Ascending aorta (tissue), 2 donors: ENCODE results near the gene ARHGAP45. TPM values are rescaled to one million over a fixed set of nuclear protein-coding genes. Genes with fewer than 3 reads are reported as not detected.

Experiments used
- DNase-seq, 2 donors: peaks; one replicate each; pipeline ENCODE4 v3.0.0-alpha.2; 2019; ENCODE audit warnings: low spot score in 2 of 2
- H3K27ac ChIP-seq, 2 donors: fragments of 200-600 bp; sonication (generic); one replicate each; pipeline ENCODE4 v1.5.1; 2016 to 2017; ENCODE audit warnings: mild to moderate bottlenecking in 1 of 2
- H3K27me3 ChIP-seq: fragments of 200-600 bp; sonication (generic); one replicate; pipeline ENCODE4 v1.5.1; 2017
- H3K36me3 ChIP-seq, 2 donors: fragments of 200-600 bp; sonication (generic); one replicate each; pipeline ENCODE4 v1.5.1; 2016
- H3K4me1 ChIP-seq, 2 donors: fragments of 200-600 bp; sonication (generic); one replicate each; pipeline ENCODE4 v1.5.1; 2016 to 2017; ENCODE audit warnings: mild to moderate bottlenecking in 1 of 2
- H3K4me3 ChIP-seq, 2 donors: fragments of 200-600 bp; sonication (generic); one replicate each; pipeline ENCODE4 v1.5.1; 2016 to 2017; ENCODE audit warnings: mild to moderate bottlenecking in 1 of 2
- H3K9me3 ChIP-seq, 2 donors: fragments of 200-600 bp; sonication (generic); one replicate each; pipeline ENCODE4 v1.5.1; 2016
- intact Hi-C: fragments of 100-400 bp; cut with DNase I; formaldehyde crosslinking; loops from one replicate; pipeline ENCODE4 v1.15.1; 2023
- total RNA-seq: library from RNA; depleted of rRNA; stranded (reverse); fragments of >200 nt; gene quantifications from one replicate; pipeline ENCODE4 v1.1.0, GENCODE V29; 2016
- TF ChIP-seq, protein P1 (sequence below), 3 experiments: fragments of 200-600 bp in 2 of 3; fragments of 450-650 bp in 1 of 3; sonication (generic) in 2 of 3; IDR thresholded peaks; one replicate each; pipeline ENCODE4 v1.5.1; 2016 to 2019; ENCODE audit warnings: antibody characterized with exemption in 3 of 3, mild to moderate bottlenecking in 1 of 3, moderate library complexity in 1 of 3

Gene ARHGAP45
- total RNA-seq, 1 donor from 2014 or later: 66.5 TPM

GRCh38 chr19:1087813-1088415, 20.9 kb downstream of the ARHGAP45 start:
- no peaks in the 10 kb centered on the region for H3K9me3 ChIP-seq
- peaks cover 0 to 3% of the 10 kb centered on the region in 2 donors for H3K4me1 ChIP-seq
- H3K36me3 ChIP-seq: peaks cover 29 to 53% of the 10 kb centered on the region in 2 donors
- peak in 1 of 2 donors; percentile 53 for DNase-seq
- H3K4me3 ChIP-seq: no peak overlapping the region
- TF ChIP-seq, protein P1, sequence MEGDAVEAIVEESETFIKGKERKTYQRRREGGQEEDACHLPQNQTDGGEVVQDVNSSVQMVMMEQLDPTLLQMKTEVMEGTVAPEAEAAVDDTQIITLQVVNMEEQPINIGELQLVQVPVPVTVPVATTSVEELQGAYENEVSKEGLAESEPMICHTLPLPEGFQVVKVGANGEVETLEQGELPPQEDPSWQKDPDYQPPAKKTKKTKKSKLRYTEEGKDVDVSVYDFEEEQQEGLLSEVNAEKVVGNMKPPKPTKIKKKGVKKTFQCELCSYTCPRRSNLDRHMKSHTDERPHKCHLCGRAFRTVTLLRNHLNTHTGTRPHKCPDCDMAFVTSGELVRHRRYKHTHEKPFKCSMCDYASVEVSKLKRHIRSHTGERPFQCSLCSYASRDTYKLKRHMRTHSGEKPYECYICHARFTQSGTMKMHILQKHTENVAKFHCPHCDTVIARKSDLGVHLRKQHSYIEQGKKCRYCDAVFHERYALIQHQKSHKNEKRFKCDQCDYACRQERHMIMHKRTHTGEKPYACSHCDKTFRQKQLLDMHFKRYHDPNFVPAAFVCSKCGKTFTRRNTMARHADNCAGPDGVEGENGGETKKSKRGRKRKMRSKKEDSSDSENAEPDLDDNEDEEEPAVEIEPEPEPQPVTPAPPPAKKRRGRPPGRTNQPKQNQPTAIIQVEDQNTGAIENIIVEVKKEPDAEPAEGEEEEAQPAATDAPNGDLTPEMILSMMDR (IDR thresholded peaks at IDR 0.05): no peak
- H3K27me3 ChIP-seq: no peaks in the 10 kb centered on the region
- intact Hi-C loops: no loop called here
- H3K27ac ChIP-seq: peak overlapping the region; percentile 60 to 66

- Histone ChIP-seq H3K9me3 (no peaks in the 10 kb centered on the region), H3K27me3 (no peaks in the 10 kb centered on the region), H3K4me1 (peaks cover under 1 to 3% of the 10 kb centered on the region in 2 donors), H3K27ac (peak overlapping the region; percentile 60 to 66), H3K36me3 (peaks cover 29 to 53% of the 10 kb centered on the region in 2 donors), H3K4me3 (no peak overlapping the region)
- TF ChIP-seq, protein P1 (IDR thresholded peaks at IDR 0.05): no peak
- intact Hi-C loops: no loop called here
- no peak for DNase-seq
Observed at GRCh38 chr19:1088416-1089010, 21.5 kb downstream of the ARHGAP45 start.

GRCh38 chr19:1089126-1089771, 22.3 kb downstream of the ARHGAP45 start:
- intact Hi-C loops: no loop called here
- H3K36me3 ChIP-seq: peaks cover 29 to 53% of the 10 kb centered on the region in 2 donors
- no peak overlapping the region for H3K4me3 ChIP-seq
- H3K9me3 ChIP-seq: no peaks in the 10 kb centered on the region
- H3K27me3 ChIP-seq: no peaks in the 10 kb centered on the region
- peaks cover 8 to 10% of the 10 kb centered on the region in 2 donors for H3K4me1 ChIP-seq
- no peak overlapping the region for H3K27ac ChIP-seq
- TF ChIP-seq, protein P1 (IDR thresholded peaks at IDR 0.05): no peak
- no peak for DNase-seq

DNA sequence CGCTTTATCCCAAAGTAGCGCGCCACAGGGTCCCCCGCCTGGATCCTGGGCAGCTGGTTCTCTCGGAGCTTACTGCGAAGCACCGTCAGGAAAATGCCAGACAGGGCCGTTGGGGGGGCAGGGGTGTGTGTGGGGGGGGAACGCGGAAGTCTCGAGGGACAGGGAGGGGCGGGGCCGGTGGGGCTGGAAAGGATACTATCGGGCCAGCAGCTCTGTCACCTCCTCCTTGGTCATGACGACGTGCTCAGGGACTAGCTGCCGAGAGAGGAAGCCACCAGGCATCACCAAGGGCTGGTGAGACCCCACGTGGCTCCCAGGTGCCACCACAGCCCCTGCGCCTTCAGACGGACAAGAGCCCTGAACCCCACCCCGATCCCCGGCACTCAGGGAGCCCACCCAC, 22.9 kb downstream of the ARHGAP45 start:
- Histone ChIP-seq H3K27me3 (no peaks in the 10 kb centered on the region), H3K27ac (no peak overlapping the region), H3K4me3 (no peak overlapping the region), H3K36me3 (peaks cover 29 to 53% of the 10 kb centered on the region in 2 donors), H3K9me3 (no peaks in the 10 kb centered on the region), H3K4me1 (peaks cover 11 to 12% of the 10 kb centered on the region in 2 donors)
- DNase-seq: no peak
- intact Hi-C loops: no loop called here
- TF ChIP-seq, protein P1 (IDR thresholded peaks at IDR 0.05): no peak

DNA sequence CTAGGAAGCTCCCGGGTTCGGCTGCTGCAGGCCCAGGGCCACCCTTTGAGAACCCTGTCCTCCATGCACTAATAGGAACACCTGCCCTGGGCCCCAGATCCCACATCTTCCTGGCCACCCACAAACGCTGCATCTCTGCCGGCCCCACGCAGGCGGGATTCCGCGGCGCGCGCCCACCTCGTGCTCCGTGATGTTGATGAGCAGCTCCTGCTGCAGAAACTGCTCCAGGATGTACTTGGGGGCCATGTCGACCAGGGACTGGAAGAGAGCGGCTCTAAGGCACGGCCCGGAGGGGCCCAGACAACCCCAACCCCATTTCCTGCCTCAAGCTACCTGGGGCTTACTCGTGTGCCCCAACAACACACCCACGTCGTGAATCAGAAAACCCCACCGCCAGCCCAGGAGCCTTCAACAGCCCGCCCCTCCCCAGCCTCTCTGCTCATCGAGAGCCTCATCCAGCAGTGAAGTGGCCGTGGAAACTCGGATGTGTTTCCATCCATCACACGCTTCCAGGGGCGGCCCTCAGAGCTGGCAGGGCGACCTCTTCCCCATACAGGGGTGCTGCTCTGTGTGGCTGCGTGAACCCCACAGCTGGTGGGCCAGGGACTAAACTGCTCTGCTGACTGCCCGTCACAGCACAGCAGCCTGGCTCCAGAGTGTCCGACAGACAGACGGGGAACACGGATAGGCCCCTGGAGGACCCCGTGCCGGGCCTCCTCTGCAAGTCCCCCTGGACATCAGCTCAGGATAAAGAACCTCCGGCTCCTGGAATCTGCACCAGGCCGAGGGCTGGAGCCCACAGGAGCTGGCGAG, 24.0 kb downstream of the ARHGAP45 start:
- no peaks in the 10 kb centered on the region for H3K9me3 ChIP-seq
- peaks cover 11 to 12% of the 10 kb centered on the region in 2 donors for H3K4me1 ChIP-seq
- H3K27ac ChIP-seq: no peak overlapping the region
- TF ChIP-seq, protein P1 (IDR thresholded peaks at IDR 0.05): no peak
- H3K36me3 ChIP-seq: peaks cover 29 to 50% of the 10 kb centered on the region in 2 donors
- H3K27me3 ChIP-seq: no peaks in the 10 kb centered on the region
- H3K4me3 ChIP-seq: no peak overlapping the region
- DNase-seq: no peak
- intact Hi-C loops: no loop called here
